ENCODE data around the gene MIA2.
"Not testable (repeated sequence)": the region's sequence is repeated elsewhere in the genome, so short reads cannot be mapped to it uniquely, and the experiment has no call there.

Gene MIA2

GRCh38 chr14:39351708-39352107 lies 118.0 kb downstream of the MIA2 start:
- DNase-seq, result no peak

- not testable (repeated sequence) for DNase-seq
These were observed 125.4 kb downstream of the MIA2 start for GRCh38 chr14:39359069-39359468.

- DNase-seq, result no peak
These were observed 126.6 kb downstream of the MIA2 start for GRCh38 chr14:39360316-39360715.

GRCh38 chr14:39361556-39361955 lies 127.8 kb downstream of the MIA2 start:
- DNase-seq, result not testable (repeated sequence)

- no peak for DNase-seq
These were observed 130.8 kb downstream of the MIA2 start for GRCh38 chr14:39364509-39364908.

- DNase-seq, result no peak
These were observed 131.6 kb downstream of the MIA2 start for GRCh38 chr14:39365354-39365753.

- DNase-seq, result no peak
These were observed 133.0 kb downstream of the MIA2 start for GRCh38 chr14:39366460-39367386.

GRCh38 chr14:39367387-39367751 lies 133.7 kb downstream of the MIA2 start:
- DNase-seq, result no peak

- DNase-seq, result no peak
These were observed 134.7 kb downstream of the MIA2 start for GRCh38 chr14:39368261-39368959.

- no peak for DNase-seq
These were observed 135.3 kb downstream of the MIA2 start for GRCh38 chr14:39369029-39369428.

GRCh38 chr14:39370415-39370814 lies 136.7 kb downstream of the MIA2 start:
- no peak for DNase-seq

GRCh38 chr14:39372656-39373055 lies 138.9 kb downstream of the MIA2 start:
- no peak for DNase-seq

GRCh38 chr14:39374851-39375250 lies 141.1 kb downstream of the MIA2 start:
- DNase-seq, result no peak

GRCh38 chr14:39376667-39377403 lies 143.1 kb downstream of the MIA2 start:
- DNase-seq, result no peak

- no peak for DNase-seq
These were observed 147.7 kb downstream of the MIA2 start for GRCh38 chr14:39381366-39381765.

GRCh38 chr14:39382463-39382862 lies 148.7 kb downstream of the MIA2 start:
- no peak for DNase-seq

GRCh38 chr14:39383026-39383660 lies 149.4 kb downstream of the MIA2 start:
- DNase-seq, result no peak

GRCh38 chr14:39383741-39384140 lies 150.0 kb downstream of the MIA2 start:
- no peak for DNase-seq

- no peak for DNase-seq
These were observed 150.5 kb downstream of the MIA2 start for GRCh38 chr14:39384177-39384576.

- DNase-seq, result no peak
These were observed 159.6 kb downstream of the MIA2 start for GRCh38 chr14:39393289-39393688.

- DNase-seq, result no peak
These were observed 162.0 kb downstream of the MIA2 start for GRCh38 chr14:39395555-39396254.

- no peak for DNase-seq
These were observed 162.7 kb downstream of the MIA2 start for GRCh38 chr14:39396448-39396847.

Data from KG1 (cell line).